AML-193 (cell line): ENCODE results near the gene ART1.
A peak's percentile ranks its signal among the peaks of the same experiment; 100 is the strongest.
"Not testable (repeated sequence)": the region's sequence is repeated elsewhere in the genome, so short reads cannot be mapped to it uniquely, and the experiment has no call there.

Experiments
- DNase-seq, 2 experiments: peaks; one replicate each; lab custom pipeline; 2025; lab: John Stamatoyannopoulos, UW

Gene ART1

GRCh38 chr11:3644817-3645235, at the start of gene ART1:
ART1 (plus strand) TSS chr11:3645128; CDS start chr11:3659214, 14,086 bp downstream.
- DNase-seq, result no peak

- DNase-seq, result not testable (repeated sequence)
Observed at GRCh38 chr11:3597743-3598142, 47.2 kb upstream of the ART1 start.

GRCh38 chr11:3600201-3600600, 44.7 kb upstream of the ART1 start:
- not testable (repeated sequence) for DNase-seq

- no peak for DNase-seq
Observed at GRCh38 chr11:3604167-3604566, 40.8 kb upstream of the ART1 start.

- DNase-seq, result no peak
Observed at GRCh38 chr11:3605283-3605662, 39.7 kb upstream of the ART1 start.

GRCh38 chr11:3605771-3606203, 39.1 kb upstream of the ART1 start:
- no peak for DNase-seq

GRCh38 chr11:3609416-3610265, 35.3 kb upstream of the ART1 start:
- DNase-seq, result peak; percentile 40 to 54

GRCh38 chr11:3610846-3611245, 34.1 kb upstream of the ART1 start:
- no peak for DNase-seq

GRCh38 chr11:3611976-3612678, 32.8 kb upstream of the ART1 start:
- DNase-seq, result no peak

GRCh38 chr11:3613998-3614741, 30.8 kb upstream of the ART1 start:
- peak; percentile 34 to 52 for DNase-seq

- peak; percentile 70 to 77 for DNase-seq
Observed at GRCh38 chr11:3614742-3615171, 30.2 kb upstream of the ART1 start.

GRCh38 chr11:3615998-3616397, 28.9 kb upstream of the ART1 start:
- DNase-seq, result no peak

GRCh38 chr11:3616721-3617460, 28.0 kb upstream of the ART1 start:
- DNase-seq, result no peak

- no peak for DNase-seq
Observed at GRCh38 chr11:3617990-3618389, 26.9 kb upstream of the ART1 start.

GRCh38 chr11:3622521-3622920, 22.4 kb upstream of the ART1 start:
- no peak for DNase-seq

- DNase-seq, result peak; percentile 62 to 63
Observed at GRCh38 chr11:3623121-3623520, 21.8 kb upstream of the ART1 start.

GRCh38 chr11:3623767-3624458, 21.0 kb upstream of the ART1 start:
- DNase-seq, result no peak

- peak; percentile 74 to 79 for DNase-seq
Observed at GRCh38 chr11:3626250-3626960, 18.5 kb upstream of the ART1 start.

- DNase-seq, result no peak
Observed at GRCh38 chr11:3627291-3627690, 17.6 kb upstream of the ART1 start.

GRCh38 chr11:3631331-3631730, 13.6 kb upstream of the ART1 start:
- DNase-seq, result no peak
